Stimulated activated CD4-positive, alpha-beta T cell treated with anti-CD3 and anti-CD28 coated beads, Interleukin-15, amount 100 ng/mL, for 1 hour (primary cell): ENCODE data around the gene RANBP9.

Source experiments
- DNase-seq, 2 donors: peaks; one replicate each; pipeline ENCODE4 v3.0.0-alpha.2; 2020; ENCODE audit warnings: low read depth in 1 of 2, low spot score in 1 of 2

Gene RANBP9

DNA sequence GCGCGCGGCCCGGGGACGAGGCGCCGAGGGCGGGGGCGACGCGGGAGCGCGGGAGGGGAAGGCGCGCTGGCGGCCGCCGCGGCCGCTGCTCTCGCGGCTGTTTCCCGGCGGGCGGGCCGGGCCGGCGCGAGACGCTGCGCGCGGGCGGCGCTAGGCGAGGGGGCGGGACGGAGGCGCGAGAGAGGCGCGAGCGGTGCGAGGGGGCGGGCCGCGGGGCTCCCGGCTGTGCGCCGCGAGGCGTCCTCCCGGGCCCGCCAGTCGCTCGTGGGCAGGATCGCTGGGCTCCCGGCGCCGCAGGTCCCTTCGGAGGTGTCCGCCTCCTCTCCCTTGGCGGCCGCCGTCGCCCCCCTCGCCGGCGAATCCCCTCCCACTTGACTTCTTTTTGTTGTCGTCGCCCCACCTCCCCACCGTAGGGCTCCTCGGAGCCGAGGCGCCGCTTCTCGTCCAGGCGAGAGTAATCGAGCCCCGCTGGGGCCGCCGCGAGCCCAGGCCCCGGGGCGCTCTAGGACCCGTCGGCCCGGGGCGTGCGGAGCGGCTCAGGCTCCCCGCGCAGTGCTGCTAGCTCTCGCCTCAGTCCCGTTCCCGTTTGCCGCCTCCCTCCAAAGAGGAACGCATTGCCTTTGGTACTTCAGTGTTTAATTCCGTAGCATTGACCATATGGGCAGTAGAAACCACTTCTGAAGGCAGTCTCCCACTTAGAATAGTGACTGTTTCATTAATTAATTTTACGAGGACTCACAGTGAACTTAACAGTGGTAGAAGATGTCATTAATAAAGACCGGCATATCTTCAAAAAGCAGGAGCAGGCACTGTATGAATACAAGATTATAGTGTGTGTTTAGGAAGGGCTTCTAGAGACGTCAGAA is at the start of gene RANBP9:
Gene RANBP9 (minus strand): TSS at position 103 of the 866 bp plus-strand sequence. CDS start 330 bp downstream, outside the sequence.
- DNase-seq: peak; percentile 79 to 82

DNA sequence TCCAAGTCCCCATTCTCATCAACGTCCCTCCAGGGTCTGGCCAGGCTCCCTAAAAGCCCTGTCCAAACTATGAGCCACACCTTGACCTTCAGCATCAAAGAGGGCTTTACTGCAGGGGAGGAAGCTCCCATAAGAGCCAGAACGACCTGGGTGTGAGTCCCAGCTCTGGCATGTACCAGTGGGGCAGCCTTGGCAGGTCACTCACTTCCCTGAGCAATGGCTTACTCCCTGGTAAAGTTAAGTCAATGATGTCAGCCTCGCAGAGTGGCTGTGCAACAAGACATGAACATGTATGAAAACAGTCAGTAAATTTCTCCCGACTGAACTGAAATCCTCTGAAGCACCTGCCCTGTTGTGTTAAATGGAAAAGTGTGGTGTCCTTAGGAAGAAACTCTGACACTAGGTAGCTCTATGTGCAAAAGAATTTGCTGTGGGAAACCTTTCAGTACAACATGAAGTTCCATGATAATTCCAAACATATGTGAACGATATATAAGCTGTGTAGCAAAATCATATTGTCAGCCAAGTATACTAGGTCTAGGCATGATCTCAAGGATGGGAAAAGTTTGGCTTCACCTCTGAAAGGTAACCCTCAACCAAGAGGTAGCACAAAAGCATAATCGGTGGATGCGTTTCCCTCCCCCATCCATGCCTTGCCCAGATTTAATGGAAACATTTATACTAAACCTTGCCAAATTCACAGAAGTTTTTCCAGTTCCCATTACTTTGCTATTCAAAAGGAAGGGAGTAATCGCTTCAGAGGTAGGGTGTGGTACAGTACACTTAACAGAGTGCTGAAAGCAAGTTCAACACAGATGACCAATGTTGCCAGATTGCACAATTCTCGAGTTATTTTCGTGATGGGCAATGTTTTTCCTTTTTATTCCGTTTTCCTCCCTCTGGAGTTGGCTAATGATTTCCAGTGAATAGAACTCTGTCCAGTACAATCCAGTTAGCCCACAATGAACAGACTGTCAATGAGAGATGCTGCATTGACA is 49.0 kb upstream of the RANBP9 start:
- DNase-seq: no peak

DNA sequence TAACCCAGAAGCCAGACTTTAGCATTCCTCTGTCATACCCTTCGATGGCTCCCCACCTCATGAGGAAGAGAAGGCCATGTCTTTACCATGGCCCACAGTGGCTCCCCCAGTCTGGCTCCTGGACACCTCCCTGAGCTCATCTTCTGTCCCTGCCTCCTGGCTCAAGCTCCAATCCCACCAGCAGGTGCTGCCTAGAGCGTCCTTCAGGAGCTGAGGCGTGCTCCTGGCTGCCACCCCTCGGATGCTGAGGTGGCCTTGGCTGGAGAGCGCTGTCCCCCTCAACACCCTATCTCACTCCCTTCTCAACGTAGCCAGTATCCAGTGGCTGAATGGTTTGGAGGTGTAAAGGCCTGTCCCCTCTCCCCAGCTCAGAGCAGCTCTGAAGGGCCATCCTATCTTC is 47.4 kb upstream of the RANBP9 start:
- DNase-seq: no peak

DNA sequence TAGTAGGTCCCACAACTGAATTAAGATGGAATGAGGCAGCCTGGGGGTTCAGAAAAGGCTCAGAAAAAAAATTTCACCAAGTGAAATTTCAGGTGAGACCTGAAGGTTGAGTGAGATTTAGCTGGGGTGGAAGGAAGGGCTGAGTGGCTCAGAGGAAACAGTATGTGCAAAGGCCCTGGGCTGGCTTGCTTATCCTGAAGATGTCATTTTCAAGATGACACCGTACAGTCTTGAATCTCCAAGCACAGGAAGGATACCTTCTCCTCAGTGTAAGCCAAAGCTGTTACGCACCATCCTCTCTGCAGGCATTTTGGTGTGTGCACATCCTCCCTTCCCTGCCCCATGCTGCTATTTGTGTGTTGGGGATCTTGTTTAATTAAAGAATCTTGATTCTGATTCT is 43.0 kb upstream of the RANBP9 start:
- no peak for DNase-seq

DNA sequence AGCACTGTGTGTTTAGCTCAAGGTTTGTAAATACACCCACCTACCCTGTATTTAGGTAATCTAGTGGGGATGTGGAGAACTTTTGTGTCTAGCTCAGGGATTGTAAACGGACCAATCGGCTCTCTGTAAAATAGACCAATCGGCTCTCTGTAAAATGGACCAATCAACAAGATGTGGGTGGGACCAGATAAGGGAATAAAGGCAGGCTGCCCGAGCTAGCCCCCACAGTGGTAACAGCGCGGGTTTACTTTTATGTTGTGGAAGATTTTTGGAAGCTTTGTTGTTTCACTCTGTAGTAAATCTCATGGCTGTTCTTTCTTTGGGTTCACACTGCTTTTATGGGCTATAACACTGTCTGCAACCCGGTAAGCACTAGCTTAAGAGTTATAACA is 32.1 kb upstream of the RANBP9 start:
- no peak for DNase-seq

DNA sequence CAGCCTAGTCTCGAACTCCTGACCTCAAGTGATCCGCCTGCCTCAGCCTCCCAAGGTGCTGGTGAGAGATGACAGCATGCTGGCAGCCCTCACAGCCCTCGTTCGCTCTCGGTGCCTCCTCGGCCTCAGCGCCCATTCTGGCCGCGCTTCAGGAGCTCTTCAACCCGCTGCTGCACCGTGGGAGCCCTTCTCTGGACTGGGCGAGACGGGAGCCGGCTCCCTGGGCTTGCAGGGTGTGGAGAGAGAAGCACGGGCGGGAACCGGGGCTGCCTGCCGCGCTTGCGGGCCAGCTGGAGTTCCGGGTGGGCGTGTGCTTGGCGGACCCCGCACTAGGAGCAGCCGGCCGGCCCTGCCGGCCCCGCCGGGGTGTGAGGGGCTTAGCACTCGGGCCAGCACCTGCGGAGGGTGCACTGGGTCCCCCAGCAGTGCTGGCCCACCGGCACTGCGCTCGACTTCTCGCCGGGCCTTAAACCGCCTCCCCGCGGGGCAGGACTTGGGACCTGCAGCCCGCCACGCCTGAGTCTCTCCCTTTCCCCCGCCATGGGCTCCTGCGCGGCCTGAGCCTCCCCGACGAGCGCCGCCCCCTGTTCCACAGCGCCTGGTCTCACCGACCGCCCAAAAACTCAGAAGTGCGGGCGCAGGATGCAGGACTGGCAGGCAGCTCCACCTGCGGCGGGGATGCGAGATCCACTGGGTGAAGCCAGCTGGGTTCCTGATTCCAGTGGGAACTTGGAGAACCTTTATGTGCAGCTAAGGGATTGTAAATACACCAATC is 31.5 kb upstream of the RANBP9 start:
- no peak for DNase-seq

DNA sequence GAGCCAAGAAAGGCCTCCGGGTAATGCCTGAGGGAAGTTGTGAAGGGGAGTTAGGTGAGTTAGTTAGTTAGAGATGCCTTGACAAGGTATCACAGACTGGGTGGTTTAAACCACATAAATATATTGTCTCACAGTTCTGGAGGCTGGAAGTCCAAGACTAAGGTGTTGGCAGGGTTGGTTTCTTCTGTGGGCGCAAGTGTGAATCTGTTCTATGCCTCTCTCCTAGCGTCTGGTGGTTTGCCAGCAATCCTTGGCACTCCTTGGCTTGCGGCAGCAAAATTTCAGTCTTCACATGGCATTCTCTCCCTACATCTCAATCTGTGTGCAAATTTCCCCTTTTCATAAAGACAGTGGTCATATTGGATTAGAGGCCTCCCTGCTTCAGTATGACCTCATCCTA is 29.7 kb upstream of the RANBP9 start:
- DNase-seq: no peak

DNA sequence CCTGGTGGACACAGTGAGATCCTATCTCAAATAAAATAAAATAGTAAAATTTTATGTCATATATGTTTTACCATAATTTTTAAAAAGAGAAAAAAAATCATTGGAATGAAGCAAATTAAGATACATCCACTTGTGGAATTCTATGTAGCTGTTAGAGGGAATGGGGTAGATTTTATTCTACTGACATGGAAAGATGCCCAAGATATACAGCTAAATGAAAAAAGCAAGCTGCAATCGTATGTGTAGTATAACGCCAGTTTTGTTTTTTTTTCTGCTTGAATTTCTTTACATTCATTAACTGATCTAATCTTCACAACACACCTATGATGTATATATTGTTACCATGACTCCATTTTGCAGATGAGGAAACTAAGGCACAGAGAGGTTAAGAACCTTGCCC is 23.4 kb upstream of the RANBP9 start:
- no peak for DNase-seq

DNA sequence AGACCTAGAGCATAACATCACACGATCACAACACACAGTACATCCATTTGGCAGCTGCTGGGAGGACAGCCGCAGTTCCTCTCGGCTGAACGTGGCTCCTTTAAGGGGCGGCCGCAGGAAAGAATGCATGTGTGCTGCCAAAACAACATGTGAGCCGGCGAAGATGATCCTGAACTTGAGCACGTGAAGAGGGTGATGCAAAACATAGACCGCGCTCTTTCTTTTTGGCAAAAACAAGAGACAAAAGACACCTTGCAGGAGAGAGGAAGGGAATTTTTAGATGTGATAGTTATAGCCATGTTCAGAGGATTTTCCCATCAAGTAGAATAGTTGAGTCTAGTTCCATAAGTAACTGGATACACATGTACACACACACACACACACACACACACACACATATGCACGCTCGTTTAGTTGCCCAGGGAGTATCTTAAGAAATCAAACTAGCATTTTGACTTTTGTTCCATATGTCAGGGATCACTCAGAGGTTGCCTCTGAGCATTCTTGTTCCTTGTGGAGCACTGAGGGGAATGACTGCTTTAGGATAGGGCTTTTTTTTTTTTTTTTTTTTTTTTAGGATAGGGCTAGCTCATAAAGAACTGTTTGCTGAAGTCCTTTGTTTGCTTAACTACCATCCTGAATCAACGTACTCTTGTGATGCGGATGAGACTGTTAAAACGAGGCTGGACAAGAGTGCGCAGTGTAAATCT is 21.7 kb upstream of the RANBP9 start:
- DNase-seq: no peak

DNA sequence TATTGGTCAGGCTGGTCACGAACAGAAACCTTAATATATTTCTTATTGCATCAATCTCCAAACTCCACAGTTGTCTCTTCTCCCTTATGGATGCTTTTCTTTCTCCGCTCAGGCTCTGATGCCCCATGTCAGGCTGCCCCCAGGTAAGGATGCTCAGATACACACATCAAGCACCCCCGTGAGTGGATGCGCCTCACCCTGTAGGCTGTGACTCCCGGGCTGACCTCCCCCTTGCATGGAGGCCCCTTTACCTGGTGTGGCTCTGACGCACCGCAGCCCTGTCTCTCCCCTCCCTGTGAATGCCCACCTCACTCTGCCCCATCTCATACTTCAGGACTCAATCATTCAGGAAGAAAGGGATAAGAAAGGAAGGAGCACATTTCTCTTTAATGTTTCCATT is 19.1 kb upstream of the RANBP9 start:
- no peak for DNase-seq

DNA sequence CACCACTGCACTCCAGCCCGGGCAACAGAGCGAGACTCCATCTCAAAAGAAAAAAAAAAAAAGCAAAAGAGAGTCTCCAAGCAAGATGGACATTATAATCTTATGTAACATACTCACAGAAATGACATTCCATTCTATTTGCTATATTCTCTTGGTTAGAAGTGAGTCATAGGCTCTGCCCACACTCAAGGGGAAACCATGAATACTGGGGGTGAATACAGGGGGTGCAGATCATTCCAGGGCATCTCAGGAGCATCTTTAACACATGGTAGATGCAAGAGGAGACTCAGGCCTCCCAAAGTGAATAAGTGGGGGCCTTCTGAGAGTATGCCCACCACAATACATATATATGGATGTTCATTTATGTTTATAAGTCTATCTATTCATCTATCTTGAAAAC is 18.3 kb upstream of the RANBP9 start:
- DNase-seq: no peak

DNA sequence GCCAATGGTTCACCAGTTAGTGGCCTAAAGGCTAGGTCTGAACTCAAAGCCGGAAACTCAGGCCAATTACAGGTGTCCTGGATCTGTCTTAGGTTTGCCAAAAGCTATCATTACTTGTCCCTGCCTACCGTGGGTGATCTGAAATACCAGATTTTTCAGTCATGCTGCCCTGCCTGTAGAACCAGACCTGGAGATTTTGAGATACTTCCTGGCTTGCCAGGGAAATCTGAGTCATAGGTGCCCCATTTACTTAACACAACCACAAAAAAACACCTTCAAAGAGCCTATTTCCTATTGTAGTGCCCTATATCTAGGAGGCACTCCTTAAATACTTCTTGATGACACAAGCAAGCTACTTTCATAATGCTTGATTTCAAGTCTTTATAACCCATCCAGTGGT is 13.9 kb upstream of the RANBP9 start:
- peak in 1 of 2 donors; percentile 15 for DNase-seq

DNA sequence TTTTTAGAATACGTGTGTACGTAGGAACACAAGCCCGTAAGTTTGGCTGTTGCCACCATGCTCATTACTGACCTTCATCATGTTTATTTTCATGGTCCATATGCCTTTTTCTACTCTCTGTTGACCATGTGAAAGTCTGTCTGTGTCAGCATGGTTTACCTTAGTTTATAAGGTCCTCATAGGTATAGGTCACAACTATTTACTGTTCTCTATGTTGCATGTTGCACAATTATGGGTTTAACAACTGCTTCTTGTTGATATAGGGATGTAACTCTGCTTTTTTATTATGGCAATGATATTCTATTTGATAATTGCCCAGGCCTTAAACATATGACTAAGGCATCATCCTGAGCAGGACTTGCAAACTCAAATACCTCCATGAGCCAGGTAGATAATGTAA is 13.4 kb upstream of the RANBP9 start:
- no peak for DNase-seq

DNA sequence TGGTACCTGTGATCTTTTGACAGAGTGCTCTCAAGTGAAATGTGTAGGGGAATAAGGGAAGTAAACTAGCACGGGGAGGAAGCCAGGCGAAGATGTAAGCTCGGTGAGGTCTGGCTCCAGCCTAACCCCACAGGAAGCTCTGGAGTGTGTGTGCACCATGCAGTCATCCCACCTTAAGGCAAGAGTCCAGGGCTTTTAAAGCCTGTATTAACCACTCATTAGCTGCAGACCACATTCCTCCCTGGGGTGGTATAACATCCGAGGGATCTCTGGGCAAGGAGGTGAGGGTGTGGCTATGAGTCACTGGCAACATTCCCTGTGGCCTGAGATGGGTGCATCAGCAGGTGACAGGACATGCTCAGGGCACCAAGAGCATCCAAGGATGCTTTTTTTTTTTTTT is 12.5 kb upstream of the RANBP9 start:
- DNase-seq: no peak

DNA sequence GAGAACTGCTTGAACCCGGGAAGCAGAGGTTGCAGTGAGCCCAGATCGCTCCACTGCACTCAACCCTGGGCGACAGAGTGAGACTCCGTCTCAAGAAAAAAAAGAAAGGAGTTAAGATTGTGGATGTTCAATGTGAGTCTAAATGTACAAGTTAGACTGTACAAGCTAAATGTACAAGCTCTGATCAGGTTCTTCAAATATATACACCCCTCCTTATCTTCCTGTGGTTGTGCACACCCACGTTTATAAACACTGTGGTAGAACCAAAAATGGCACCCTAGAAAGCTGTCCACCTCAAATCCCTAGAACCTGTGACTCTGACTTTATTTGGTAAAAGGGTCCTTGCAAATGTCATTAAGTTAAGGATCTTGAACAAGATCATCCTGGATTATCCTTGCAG is 11.2 kb upstream of the RANBP9 start:
- DNase-seq: no peak

DNA sequence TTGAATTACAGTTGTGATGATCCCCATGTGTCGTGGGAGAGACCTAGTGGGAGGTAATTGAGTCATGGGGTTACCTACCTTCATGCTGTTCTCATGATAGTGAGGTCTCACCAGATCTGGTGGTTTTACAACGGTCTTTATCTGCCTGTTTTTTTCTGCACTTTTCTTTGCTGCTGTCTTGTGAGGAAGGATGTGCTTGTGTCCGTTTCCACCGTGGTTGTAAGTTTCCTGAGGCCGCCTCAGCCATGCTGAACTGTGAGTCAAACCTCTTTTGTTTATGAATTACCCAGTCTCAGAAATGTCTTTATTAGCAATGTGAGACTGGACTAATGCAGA is 6.5 kb upstream of the RANBP9 start:
- no peak for DNase-seq

DNA sequence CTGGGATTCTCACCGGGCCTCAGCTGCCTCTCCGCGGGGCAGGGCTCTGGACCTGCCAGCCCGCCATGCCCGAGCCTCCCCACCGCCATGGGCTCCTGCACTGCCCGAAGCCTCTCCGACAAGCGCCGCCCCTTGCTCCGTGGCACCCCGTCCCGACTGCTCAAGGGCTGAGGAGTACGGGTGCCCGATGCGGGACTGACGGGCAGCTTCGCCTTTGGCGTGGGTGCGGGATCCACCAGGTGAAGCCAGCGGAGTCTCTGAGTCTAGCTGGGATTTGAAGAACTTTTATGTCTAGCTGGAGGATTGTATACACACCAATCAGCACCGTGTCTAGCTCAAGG is 5.3 kb upstream of the RANBP9 start:
- DNase-seq: no peak

DNA sequence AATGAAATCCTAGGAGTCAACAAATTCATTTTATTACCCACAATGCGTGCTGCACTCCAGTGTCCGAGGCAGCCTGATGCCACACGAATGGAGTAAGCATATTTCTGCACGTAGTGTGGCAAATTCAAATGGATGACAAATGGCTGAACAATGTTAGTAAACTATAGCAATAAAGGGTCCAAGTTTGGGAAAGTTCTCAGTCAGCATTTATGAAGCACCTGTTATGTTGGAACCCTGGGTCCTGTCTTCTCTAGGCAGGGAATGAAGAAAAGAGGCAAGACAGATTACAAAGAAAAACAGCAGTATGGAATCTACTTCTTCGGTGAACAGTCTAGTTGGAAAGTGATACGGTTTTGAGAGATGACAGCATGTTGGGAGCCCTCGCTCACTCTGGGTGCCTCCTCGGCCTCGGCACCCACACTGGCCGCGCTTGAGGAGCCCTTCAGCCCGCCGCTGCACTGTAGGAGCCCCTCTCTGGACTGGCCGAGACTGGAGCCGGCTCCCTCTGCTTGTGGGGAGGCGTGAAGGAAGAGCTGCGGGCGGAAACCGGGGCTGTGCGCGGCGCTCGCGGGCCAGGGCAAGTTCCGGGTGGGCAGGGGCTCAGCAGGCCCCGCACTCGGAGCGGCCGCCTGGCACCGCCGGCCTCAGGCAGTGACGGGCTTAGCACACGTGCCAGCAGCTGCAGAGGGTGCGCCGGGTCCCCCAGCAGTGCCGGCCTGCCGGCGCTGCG is 4.8 kb upstream of the RANBP9 start:
- no peak for DNase-seq

DNA sequence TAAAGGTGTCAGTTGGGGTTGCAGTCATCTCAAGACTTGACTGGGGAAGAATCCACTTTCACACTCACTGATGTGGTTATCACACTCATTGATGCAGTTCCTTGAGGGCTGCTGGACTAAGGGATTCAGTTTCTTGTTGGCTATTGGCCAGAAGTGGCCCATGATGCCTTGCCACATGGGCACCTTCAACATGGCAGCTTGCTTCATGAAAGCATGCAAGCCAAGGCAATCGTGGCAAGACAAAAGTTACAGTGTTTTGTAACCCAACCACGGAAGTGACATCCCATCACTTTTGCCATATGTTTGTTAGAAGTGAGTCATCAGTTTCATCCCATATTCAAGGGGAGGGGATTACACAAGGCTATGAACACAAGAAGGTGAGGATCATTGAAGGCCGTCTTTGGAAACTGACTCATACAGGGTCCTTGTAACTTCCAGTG is 3.8 kb upstream of the RANBP9 start:
- DNase-seq: no peak

DNA sequence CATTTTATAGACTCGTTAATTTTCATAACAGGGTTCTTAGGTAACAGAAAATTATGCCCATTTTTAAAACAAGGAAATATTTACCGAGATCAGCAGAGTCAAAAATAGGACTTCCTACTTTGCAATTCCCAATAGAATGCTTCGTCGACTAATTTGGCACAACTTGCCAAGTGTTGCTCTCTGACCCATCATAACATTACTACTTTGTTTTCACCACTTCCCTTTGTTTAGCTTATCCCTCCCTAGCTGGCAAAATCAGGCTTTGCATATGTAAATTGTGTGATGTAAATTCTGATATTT is 914 bp upstream of the RANBP9 start:
- DNase-seq: no peak
